GM12891 (cell line): ENCODE results near the gene MCM3AP.

Source experiments
- PAX5 ChIP-seq: IDR thresholded peaks from 2 replicates; pipeline ENCODE4 v1.6.1; 2011; ENCODE audit warnings: low read length, moderate library complexity, mild to moderate bottlenecking; ENCODE audit not compliant: insufficient read depth, severe bottlenecking
- POLR2A ChIP-seq: IDR thresholded peaks from 2 replicates; pipeline ENCODE4 v1.6.1; 2011; ENCODE audit warnings: low read depth, low read length, control low read depth
- POLR2AphosphoS5 ChIP-seq: IDR thresholded peaks from 2 replicates; pipeline ENCODE4 v1.6.1; 2011; ENCODE audit warnings: low read depth, low read length, control low read depth
- POU2F2 ChIP-seq: IDR thresholded peaks from 2 replicates; pipeline ENCODE4 v1.6.1; 2011; ENCODE audit warnings: low read depth, mild to moderate bottlenecking, control low read depth, low read length, moderate library complexity
- SPI1 ChIP-seq: IDR thresholded peaks from 2 replicates; pipeline ENCODE4 v1.6.1; 2011; ENCODE audit warnings: low read depth, low read length, control low read depth
- TAF1 ChIP-seq: IDR thresholded peaks from 2 replicates; pipeline ENCODE4 v1.6.1; 2011; ENCODE audit warnings: low read depth, low read length, control low read depth

DNA sequence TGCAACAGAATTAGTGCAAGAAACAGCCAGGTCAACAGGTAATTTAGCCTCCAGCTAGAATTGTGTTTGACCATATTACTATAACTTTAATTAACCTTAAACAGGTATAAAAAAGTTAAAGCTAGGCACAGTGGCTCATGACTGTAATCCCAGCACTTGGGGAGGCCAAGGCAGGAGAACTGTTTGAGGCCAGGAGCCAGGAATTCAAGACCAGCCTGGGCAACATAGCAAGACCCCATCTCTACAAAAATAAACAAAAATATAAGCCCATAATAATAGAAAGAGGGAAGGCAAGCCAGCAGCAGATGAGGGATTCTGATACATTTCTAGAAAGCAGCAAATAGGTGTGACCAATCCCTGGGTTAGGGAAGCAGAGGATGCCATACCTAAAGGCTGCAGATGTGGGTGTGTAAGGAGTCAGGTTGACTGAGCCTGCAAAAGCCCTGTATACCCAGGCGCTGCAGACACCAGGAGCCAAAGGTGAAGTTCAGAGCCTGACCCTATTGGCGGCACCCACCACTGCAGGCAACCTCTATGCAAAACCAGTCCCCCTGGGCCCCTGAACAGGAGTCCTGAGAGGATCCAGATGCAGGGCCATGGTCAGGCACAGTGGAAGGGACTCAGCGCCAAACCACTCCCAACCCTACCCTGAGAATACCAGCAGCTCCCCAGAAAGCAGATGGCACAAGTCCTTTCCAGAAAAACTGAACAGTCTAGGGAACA lies 37.6 kb downstream of the MCM3AP start:
- TF ChIP-seq POLR2A (no peak), POLR2AphosphoS5 (no peak), SPI1 (no peak), POU2F2 (no peak), TAF1 (no peak), PAX5 (no peak)
